ENCODE measurements around the gene ATP2A1.
A peak's percentile ranks its signal among the peaks of the same experiment; 100 is the strongest.
"Not testable (repeated sequence)": the region's sequence is repeated elsewhere in the genome, so short reads cannot be mapped to it uniquely, and the experiment has no call there.

The ATP2A1 gene

GRCh38 chr16:28865722-28866453 is 12.4 kb upstream of the ATP2A1 start:
- Histone ChIP-seq H2AFZ (ENCODE audit: low read length) (no peak overlapping the region), H3K79me2 (ENCODE audit: insufficient read depth, low read length) (peaks cover 44% of the 10 kb centered on the region)

GRCh38 chr16:28866454-28866804 is 11.9 kb upstream of the ATP2A1 start:
- TF ChIP-seq CTCF (conservative IDR thresholded peaks at IDR 0.05; ENCODE audit: low read length) (no peak), EZH2phosphoT487 (IDR thresholded peaks at IDR 0.05; ENCODE audit: borderline replicate concordance) (no peak)
- peaks cover 37% of the 10 kb centered on the region; the same call in 1 of the 2 replicates for H3K36me3 ChIP-seq (ENCODE audit: insufficient read depth, low read length)
- no peaks in the 10 kb centered on the region for H3K9me3 ChIP-seq (ENCODE audit: insufficient read depth, low read depth, low read length)
- H2AFZ ChIP-seq (ENCODE audit: low read length): no peak overlapping the region
- H3K4me2 ChIP-seq (ENCODE audit: low read depth, low read length, poor library complexity, severe bottlenecking): peak overlapping the region; percentile 16
- peaks cover 18% of the 10 kb centered on the region for H4K20me1 ChIP-seq (ENCODE audit: insufficient read depth, low read length, poor library complexity, severe bottlenecking)
- H3K27me3 ChIP-seq (ENCODE audit: insufficient read depth, low read length, poor library complexity, severe bottlenecking): no peaks in the 10 kb centered on the region
- H3K9ac ChIP-seq (ENCODE audit: low read depth, low read length, poor library complexity, severe bottlenecking): peak overlapping the region; percentile 17
- no peaks in the 10 kb centered on the region for H3K9me2 ChIP-seq (replicated peaks; ENCODE audit: low read depth, low read length)
- peaks cover 12% of the 10 kb centered on the region for H3K4me1 ChIP-seq (ENCODE audit: insufficient read depth, low read length, poor library complexity, severe bottlenecking)
- no peaks in the 10 kb centered on the region for H3F3A ChIP-seq (ENCODE audit: low read depth)
- no peak overlapping the region for H3K4me3 ChIP-seq (ENCODE audit: low read length, poor library complexity, severe bottlenecking)
- peaks cover 44% of the 10 kb centered on the region for H3K79me2 ChIP-seq (ENCODE audit: insufficient read depth, low read length)

More at GRCh38 chr16:28865722-28866453, 12.4 kb upstream of the ATP2A1 start:
- Histone ChIP-seq H3K4me3 (ENCODE audit: low read length, poor library complexity, severe bottlenecking) (peak overlapping the region; percentile 91), H3F3A (ENCODE audit: low read depth) (no peaks in the 10 kb centered on the region), H3K27me3 (ENCODE audit: insufficient read depth, low read length, poor library complexity, severe bottlenecking) (no peaks in the 10 kb centered on the region), H3K4me1 (ENCODE audit: insufficient read depth, low read length, poor library complexity, severe bottlenecking) (peaks cover 12% of the 10 kb centered on the region), H3K36me3 (ENCODE audit: insufficient read depth, low read length) (peaks cover 34% of the 10 kb centered on the region; the same call in 1 of the 2 replicates), H3K4me2 (ENCODE audit: low read depth, low read length, poor library complexity, severe bottlenecking) (peak overlapping the region; percentile 91), H3K9me3 (ENCODE audit: insufficient read depth, low read depth, low read length) (no peaks in the 10 kb centered on the region), H3K9me2 (replicated peaks; ENCODE audit: low read depth, low read length) (no peaks in the 10 kb centered on the region), H3K9ac (ENCODE audit: low read depth, low read length, poor library complexity, severe bottlenecking) (peak overlapping the region; percentile 93), H4K20me1 (ENCODE audit: insufficient read depth, low read length, poor library complexity, severe bottlenecking) (peaks cover 18% of the 10 kb centered on the region)
- no peak for TF ChIP-seq CTCF (conservative IDR thresholded peaks at IDR 0.05; ENCODE audit: low read length)
- TF ChIP-seq EZH2phosphoT487 (IDR thresholded peaks at IDR 0.05; ENCODE audit: borderline replicate concordance): no peak

- Histone ChIP-seq H4K20me1 (ENCODE audit: insufficient read depth, low read length, poor library complexity, severe bottlenecking) (peaks cover 18% of the 10 kb centered on the region), H3K27me3 (ENCODE audit: insufficient read depth, low read length, poor library complexity, severe bottlenecking) (no peaks in the 10 kb centered on the region), H3K79me2 (ENCODE audit: insufficient read depth, low read length) (peaks cover 44% of the 10 kb centered on the region), H3K4me3 (ENCODE audit: low read length, poor library complexity, severe bottlenecking) (no peak overlapping the region), H3K9ac (ENCODE audit: low read depth, low read length, poor library complexity, severe bottlenecking) (no peak overlapping the region), H3K4me2 (ENCODE audit: low read depth, low read length, poor library complexity, severe bottlenecking) (no peak overlapping the region), H3K36me3 (ENCODE audit: insufficient read depth, low read length) (peaks cover 41% of the 10 kb centered on the region; the same call in 1 of the 2 replicates), H3K9me2 (replicated peaks; ENCODE audit: low read depth, low read length) (no peaks in the 10 kb centered on the region), H3K9me3 (ENCODE audit: insufficient read depth, low read depth, low read length) (no peaks in the 10 kb centered on the region), H3K4me1 (ENCODE audit: insufficient read depth, low read length, poor library complexity, severe bottlenecking) (peaks cover 12% of the 10 kb centered on the region), H3F3A (ENCODE audit: low read depth) (no peaks in the 10 kb centered on the region), H2AFZ (ENCODE audit: low read length) (no peak overlapping the region)
- no peak for TF ChIP-seq CTCF (conservative IDR thresholded peaks at IDR 0.05; ENCODE audit: low read length)
- TF ChIP-seq EZH2phosphoT487 (IDR thresholded peaks at IDR 0.05; ENCODE audit: borderline replicate concordance): no peak
These were observed 11.0 kb upstream of the ATP2A1 start for GRCh38 chr16:28867241-28867640.

- not testable (repeated sequence) for H3K27me3 ChIP-seq (ENCODE audit: insufficient read depth, low read length, poor library complexity, severe bottlenecking); H2AFZ ChIP-seq (ENCODE audit: low read length); H3K4me3 ChIP-seq (ENCODE audit: low read length, poor library complexity, severe bottlenecking); H3K9me2 ChIP-seq (replicated peaks; ENCODE audit: low read depth, low read length); H3F3A ChIP-seq (ENCODE audit: low read depth); H3K9ac ChIP-seq (ENCODE audit: low read depth, low read length, poor library complexity, severe bottlenecking); H3K4me2 ChIP-seq (ENCODE audit: low read depth, low read length, poor library complexity, severe bottlenecking); H3K9me3 ChIP-seq (ENCODE audit: insufficient read depth, low read depth, low read length)
- H3K79me2 ChIP-seq (ENCODE audit: insufficient read depth, low read length): peaks cover 40% of the 10 kb centered on the region
- H3K4me1 ChIP-seq (ENCODE audit: insufficient read depth, low read length, poor library complexity, severe bottlenecking): peaks cover 12% of the 10 kb centered on the region
- H4K20me1 ChIP-seq (ENCODE audit: insufficient read depth, low read length, poor library complexity, severe bottlenecking): peaks cover 18% of the 10 kb centered on the region
- H3K36me3 ChIP-seq (ENCODE audit: insufficient read depth, low read length): peaks cover 41% of the 10 kb centered on the region; the same call in 1 of the 2 replicates
These were observed 10.6 kb upstream of the ATP2A1 start for GRCh38 chr16:28867646-28868045.

All from Loucy (cell line).